ENCODE results near the gene ZNF316. TPM values are rescaled to one million over a fixed set of nuclear protein-coding genes. Genes with fewer than 3 reads are reported as not detected.
"Not testable (repeated sequence)": the region's sequence is repeated elsewhere in the genome, so short reads cannot be mapped to it uniquely, and the experiment has no call there.

ZNF316 gene
- total RNA-seq, 1 donor from 2014 or later, result 32.7 TPM

GRCh38 chr7:6630007-6630849 lies 6.9 kb upstream of the ZNF316 start:
- Mint-ChIP-seq H3K4me1 (ENCODE audit: unreplicated experiment) (no peaks in the 10 kb centered on the region), H3K27me3 (ENCODE audit: unreplicated experiment) (no peaks in the 10 kb centered on the region), H3K36me3 (ENCODE audit: unreplicated experiment) (no peaks in the 10 kb centered on the region), H3K27ac (ENCODE audit: unreplicated experiment) (no peak overlapping the region), H3K9me3 (ENCODE audit: unreplicated experiment) (no peaks in the 10 kb centered on the region), H3K4me3 (ENCODE audit: unreplicated experiment) (no peak overlapping the region)
- no peak for TF ChIP-seq CTCF (IDR thresholded peaks at IDR 0.05)
- DNase-seq (ENCODE audit: extremely low spot score, unreplicated experiment), result no peak

GRCh38 chr7:6631605-6632004 lies 5.5 kb upstream of the ZNF316 start:
- no peak for TF ChIP-seq CTCF (IDR thresholded peaks at IDR 0.05)
- no peaks in the 10 kb centered on the region for H3K36me3 Mint-ChIP-seq (ENCODE audit: unreplicated experiment)
- H3K27me3 Mint-ChIP-seq (ENCODE audit: unreplicated experiment), result no peaks in the 10 kb centered on the region
- no peaks in the 10 kb centered on the region for H3K9me3 Mint-ChIP-seq (ENCODE audit: unreplicated experiment)
- DNase-seq (ENCODE audit: extremely low spot score, unreplicated experiment), result no peak
- H3K27ac Mint-ChIP-seq (ENCODE audit: unreplicated experiment), result no peak overlapping the region
- no peak overlapping the region for H3K4me3 Mint-ChIP-seq (ENCODE audit: unreplicated experiment)
- H3K4me1 Mint-ChIP-seq (ENCODE audit: unreplicated experiment), result peaks cover 4% of the 10 kb centered on the region

- Mint-ChIP-seq H3K9me3 (ENCODE audit: unreplicated experiment) (no peaks in the 10 kb centered on the region), H3K4me1 (ENCODE audit: unreplicated experiment) (peaks cover 17% of the 10 kb centered on the region), H3K36me3 (ENCODE audit: unreplicated experiment) (peaks cover 2% of the 10 kb centered on the region), H3K27ac (ENCODE audit: unreplicated experiment) (no peak overlapping the region), H3K27me3 (ENCODE audit: unreplicated experiment) (no peaks in the 10 kb centered on the region), H3K4me3 (ENCODE audit: unreplicated experiment) (no peak overlapping the region)
- TF ChIP-seq CTCF (IDR thresholded peaks at IDR 0.05), result no peak
- no peak for DNase-seq (ENCODE audit: extremely low spot score, unreplicated experiment)
Measured at GRCh38 chr7:6634021-6634420, 3.1 kb upstream of the ZNF316 start.

- DNase-seq (ENCODE audit: extremely low spot score, unreplicated experiment); H3K9me3 Mint-ChIP-seq (ENCODE audit: unreplicated experiment); H3K27ac Mint-ChIP-seq (ENCODE audit: unreplicated experiment); H3K27me3 Mint-ChIP-seq (ENCODE audit: unreplicated experiment); H3K36me3 Mint-ChIP-seq (ENCODE audit: unreplicated experiment): not testable (repeated sequence)
- Mint-ChIP-seq H3K4me1 (ENCODE audit: unreplicated experiment) (peaks cover 23% of the 10 kb centered on the region), H3K4me3 (ENCODE audit: unreplicated experiment) (peak overlapping the region; percentile 35)
Measured at GRCh38 chr7:6634971-6635370, 2.1 kb upstream of the ZNF316 start.

GRCh38 chr7:6637544-6638229 lies 569 bp downstream of the ZNF316 start:
- no peaks in the 10 kb centered on the region for H3K27me3 Mint-ChIP-seq (ENCODE audit: unreplicated experiment)
- H3K9me3 Mint-ChIP-seq (ENCODE audit: unreplicated experiment), result no peaks in the 10 kb centered on the region
- TF ChIP-seq CTCF (IDR thresholded peaks at IDR 0.05), result peak; percentile 37
- DNase-seq (ENCODE audit: extremely low spot score, unreplicated experiment), result no peak
- peaks cover 13% of the 10 kb centered on the region for H3K36me3 Mint-ChIP-seq (ENCODE audit: unreplicated experiment)
- peak overlapping the region; percentile 66 for H3K27ac Mint-ChIP-seq (ENCODE audit: unreplicated experiment)
- peaks cover 25% of the 10 kb centered on the region for H3K4me1 Mint-ChIP-seq (ENCODE audit: unreplicated experiment)
- peak overlapping the region; percentile 80 for H3K4me3 Mint-ChIP-seq (ENCODE audit: unreplicated experiment)
